A549 treated with AZD2906 at 1 μM for 4 hours (cell line): ENCODE results near the gene RNF187. TPM values are rescaled to one million over a fixed set of nuclear protein-coding genes. Genes with fewer than 3 reads are reported as not detected.

Experiments used
- total RNA-seq: library from RNA; stranded (reverse); fragments of 200-300 nt; extraction: Qiagen RNA extraction; gene quantifications from 5 replicates; pipeline ENCODE4 v1.2.3, GENCODE V29; 2022

The RNF187 gene
- total RNA-seq, result 58.9 to 85.5 TPM (median 83.4 TPM) in 5 replicates

DNA sequence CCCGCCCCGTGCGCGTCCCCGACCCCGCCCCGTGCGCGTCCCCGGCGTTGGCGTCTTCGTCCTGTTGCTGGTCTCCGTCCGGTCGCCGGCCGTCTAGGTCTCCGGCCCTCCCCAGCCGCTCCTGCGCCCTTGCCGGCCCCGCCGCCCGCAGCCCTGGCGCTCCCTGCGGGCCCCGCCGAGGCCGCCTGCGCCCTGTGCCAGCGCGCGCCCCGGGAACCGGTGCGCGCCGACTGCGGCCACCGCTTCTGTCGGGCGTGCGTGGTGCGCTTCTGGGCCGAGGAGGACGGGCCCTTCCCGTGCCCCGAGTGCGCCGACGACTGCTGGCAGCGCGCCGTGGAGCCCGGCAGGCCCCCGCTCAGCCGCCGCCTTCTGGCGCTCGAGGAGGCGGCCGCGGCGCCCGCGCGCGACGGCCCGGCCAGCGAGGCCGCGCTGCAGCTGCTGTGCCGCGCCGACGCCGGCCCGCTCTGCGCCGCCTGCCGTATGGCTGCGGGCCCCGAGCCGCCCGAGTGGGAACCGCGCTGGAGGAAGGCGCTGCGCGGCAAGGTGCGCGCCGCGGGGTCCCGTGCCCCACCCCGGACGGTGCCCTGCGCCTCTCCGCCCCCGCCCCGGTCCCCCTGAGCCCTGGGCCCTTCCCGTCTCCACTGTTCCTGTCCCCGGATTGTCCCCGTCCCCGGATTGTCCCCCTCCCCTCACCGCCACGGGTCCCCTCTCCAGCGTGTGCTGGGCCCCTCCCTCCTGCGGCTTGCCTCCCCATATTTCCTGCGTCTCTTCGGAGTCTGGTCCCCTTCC is at the start of gene RNF187:
RNF187 (plus strand) TSS at position 47 of the 789 bp plus-strand sequence.

Other genes starting within 250 kb of the RNF187 start
- gene TRIM11, start 80.5 kb upstream of the RNF187 start, total RNA-seq, result 26.7 to 34.5 TPM (median 33.2 TPM) in 5 replicates
- not detected in 5 replicates for gene TRIM17, start 70.5 kb upstream of the RNF187 start, total RNA-seq
- gene RHOU, start 248.1 kb downstream of the RNF187 start, total RNA-seq, result 12.7 to 18.4 TPM (median 16.6 TPM) in 5 replicates